HEK293 (cell line): ENCODE measurements around the gene HSD17B8.

Experiments used
- CTCF ChIA-PET: fragments of 350-600 bp; formaldehyde crosslinking; extraction: SDS; loops from one replicate; lab custom pipeline; 2021; ENCODE audit warnings: antibody characterized with exemption; lab: Yijun Ruan, JAX
- POLR2A ChIA-PET: fragments of 300-600 bp; formaldehyde crosslinking; extraction: SDS; loops from one replicate; lab custom pipeline; 2020; ENCODE audit warnings: antibody characterized with exemption, inconsistent platforms; lab: Yijun Ruan, JAX
- H3K27ac ChIP-seq: fragments of 200-500 bp; sonication (Bioruptor generic); 2 replicates; pipeline ENCODE4 v1.5.1; 2014; ENCODE audit warnings: low read depth, low read length, control low read depth, inconsistent platforms; ENCODE audit errors: extremely low read depth
- H3K36me3 ChIP-seq, 2 experiments: fragments of 200-500 bp in 1 of 2; sonication (Bioruptor generic) in 1 of 2; 1 replicate in 1 of 2; 2 replicates in 1 of 2; pipeline ENCODE4 v1.5.1; 2014 to 2017; ENCODE audit warnings: inconsistent platforms in 2 of 2, low read length in 2 of 2; ENCODE audit not compliant: control insufficient read depth in 2 of 2, insufficient read depth in 1 of 2
- H3K4me1 ChIP-seq: fragments of 200-500 bp; sonication (Bioruptor generic); 2 replicates; pipeline ENCODE4 v1.5.1; 2014; ENCODE audit warnings: mild to moderate bottlenecking, low read length, inconsistent platforms; ENCODE audit not compliant: control insufficient read depth, insufficient read depth
- H3K4me3 ChIP-seq: 2 replicates; pipeline ENCODE4 v1.5.1; 2011; ENCODE audit warnings: low read depth, mild to moderate bottlenecking, control low read depth, low read length, moderate library complexity
- H3K9me3 ChIP-seq: fragments of 200-500 bp; sonication (Bioruptor generic); 2 replicates; pipeline ENCODE4 v1.5.1; 2014; ENCODE audit warnings: low read depth, low read length, inconsistent platforms; ENCODE audit not compliant: control insufficient read depth, insufficient read depth
- AEBP2 ChIP-seq: fragments of 450-650 bp; formaldehyde crosslinking; IDR thresholded peaks from 2 replicates; pipeline ENCODE4 v1.5.1; 2016; ENCODE audit warnings: missing biosample characterization, missing genetic modification characterization, borderline replicate concordance
- BCL11A ChIP-seq: fragments of 450-650 bp; formaldehyde crosslinking; IDR thresholded peaks from 2 replicates; pipeline ENCODE4 v1.5.1; 2016; ENCODE audit warnings: low read depth, missing biosample characterization, missing genetic modification characterization
- GLIS2 ChIP-seq: fragments of 450-650 bp; formaldehyde crosslinking; IDR thresholded peaks from 2 replicates; pipeline ENCODE4 v1.5.1; 2016; ENCODE audit warnings: missing biosample characterization, missing genetic modification characterization
- SCRT2 ChIP-seq: fragments of 450-650 bp; formaldehyde crosslinking; IDR thresholded peaks from 2 replicates; pipeline ENCODE4 v1.5.1; 2016; ENCODE audit warnings: missing biosample characterization, missing genetic modification characterization
- ZBTB6 ChIP-seq: fragments of 450-650 bp; formaldehyde crosslinking; IDR thresholded peaks from 2 replicates; pipeline ENCODE4 v1.5.1; 2017; ENCODE audit warnings: missing biosample characterization, missing genetic modification characterization
- ZIC2 ChIP-seq: fragments of 450-650 bp; formaldehyde crosslinking; IDR thresholded peaks from 2 replicates; pipeline ENCODE4 v1.5.1; 2016; ENCODE audit warnings: missing biosample characterization, missing genetic modification characterization
- ZNF248 ChIP-seq: fragments of 450-650 bp; formaldehyde crosslinking; IDR thresholded peaks from 2 replicates; pipeline ENCODE4 v1.5.1; 2017; ENCODE audit warnings: missing biosample characterization, missing genetic modification characterization
- ZNF335 ChIP-seq: fragments of 450-650 bp; formaldehyde crosslinking; conservative IDR thresholded peaks from 2 replicates; pipeline ENCODE4 v1.5.1; 2016; ENCODE audit warnings: missing biosample characterization, missing genetic modification characterization
- ZNF362 ChIP-seq: fragments of 450-650 bp; formaldehyde crosslinking; IDR thresholded peaks from 2 replicates; pipeline ENCODE4 v1.5.1; 2016; ENCODE audit warnings: missing biosample characterization, missing genetic modification characterization
- ZNF366 ChIP-seq: fragments of 450-650 bp; formaldehyde crosslinking; conservative IDR thresholded peaks from 2 replicates; pipeline ENCODE4 v1.5.1; 2016; ENCODE audit warnings: missing biosample characterization, missing genetic modification characterization
- ZNF580 ChIP-seq: fragments of 450-650 bp; formaldehyde crosslinking; IDR thresholded peaks from 2 replicates; pipeline ENCODE4 v1.5.1; 2016; ENCODE audit warnings: missing biosample characterization, missing genetic modification characterization
- ZNF654 ChIP-seq: fragments of 450-650 bp; formaldehyde crosslinking; IDR thresholded peaks from 2 replicates; pipeline ENCODE4 v1.5.1; 2016; ENCODE audit warnings: low read depth, missing biosample characterization, missing genetic modification characterization
- ZNF658 ChIP-seq: fragments of 450-650 bp; formaldehyde crosslinking; IDR thresholded peaks from 2 replicates; pipeline ENCODE4; 2016; ENCODE audit warnings: missing biosample characterization, missing genetic modification characterization
- ZNF704 ChIP-seq: fragments of 450-650 bp; formaldehyde crosslinking; IDR thresholded peaks from 2 replicates; pipeline ENCODE4 v1.5.1; 2016; ENCODE audit warnings: missing biosample characterization, missing genetic modification characterization
- ZSCAN30 ChIP-seq: fragments of 450-650 bp; IDR thresholded peaks from 2 replicates; pipeline ENCODE4 v1.5.1; 2018; ENCODE audit warnings: missing biosample characterization, mild to moderate bottlenecking, missing genetic modification characterization, moderate library complexity
- ZXDB ChIP-seq: fragments of 450-650 bp; formaldehyde crosslinking; IDR thresholded peaks from 2 replicates; pipeline ENCODE4 v1.5.1; 2016; ENCODE audit warnings: missing biosample characterization, missing genetic modification characterization

The HSD17B8 gene

GRCh38 chr6:33164176-33164575 is 40.3 kb upstream of the HSD17B8 start:
- TF ChIP-seq ZNF362 (tag by site-specific recombination) (no peak), ZBTB6 (no peak), ZNF248 (no peak), ZNF335 (tag by site-specific recombination) (no peak), AEBP2 (tag by site-specific recombination) (no peak), ZXDB (tag by site-specific recombination) (no peak), ZSCAN30 (tag by site-specific recombination) (no peak), ZNF366 (tag by site-specific recombination) (no peak), ZIC2 (tag by site-specific recombination) (no peak; the same call in 1 of the 2 replicates)
- no peak overlapping the region for H3K4me3 ChIP-seq
- H3K4me1 ChIP-seq = 0 out of 2 replicates have a peak, but pooled peaks cover 2% of the 10 kb centered on the region
- ChIA-PET CTCF (interaction anchor here (0.6 to 7.2 kb wide), 10 partner anchors 9 to 110 kb away, joined by 3 to 59 read pairs (median 3); no protein-coding TSS in a partner anchor), POLR2A (interaction anchor here (0.5 to 0.9 kb wide), 2 partner anchors 262 to 1473 kb away, joined by 3 read pairs; no protein-coding TSS in a partner anchor)
- H3K9me3 ChIP-seq = no peaks in the 10 kb centered on the region
- no peaks in the 10 kb centered on the region for H3K36me3 ChIP-seq
- H3K27ac ChIP-seq = no peak overlapping the region

- no peaks in the 10 kb centered on the region for H3K36me3 ChIP-seq
- TF ChIP-seq GLIS2 (tag by site-specific recombination) (peak; percentile 29; the same call in 1 of the 2 replicates), BCL11A (tag by site-specific recombination) (no peak), SCRT2 (tag by site-specific recombination) (0 out of 2 replicates have a peak, but pooled peaks have one; percentile 25), ZNF658 (tag by site-specific recombination) (no peak), ZNF654 (tag by site-specific recombination) (no peak), ZNF580 (tag by site-specific recombination) (no peak), ZNF704 (no peak)
- no peak overlapping the region for H3K27ac ChIP-seq
- H3K9me3 ChIP-seq = no peaks in the 10 kb centered on the region
- ChIA-PET CTCF (interaction anchor here (0.6 to 7.2 kb wide), 8 partner anchors 9 to 84 kb away, joined by 3 to 59 read pairs (median 3); no protein-coding TSS in a partner anchor), POLR2A (interaction anchor here (0.9 kb wide), 1 partner anchor 261 kb away, joined by 3 read pairs; no protein-coding TSS in a partner anchor)
- H3K4me1 ChIP-seq = 0 out of 2 replicates have a peak, but pooled peaks cover 2% of the 10 kb centered on the region
- H3K4me3 ChIP-seq = no peak overlapping the region
These were observed 39.6 kb upstream of the HSD17B8 start for GRCh38 chr6:33164665-33165373.
